ENCODE results near the gene PSME3.
A peak's percentile ranks its signal among the peaks of the same experiment; 100 is the strongest.

PSME3 gene, protein sequence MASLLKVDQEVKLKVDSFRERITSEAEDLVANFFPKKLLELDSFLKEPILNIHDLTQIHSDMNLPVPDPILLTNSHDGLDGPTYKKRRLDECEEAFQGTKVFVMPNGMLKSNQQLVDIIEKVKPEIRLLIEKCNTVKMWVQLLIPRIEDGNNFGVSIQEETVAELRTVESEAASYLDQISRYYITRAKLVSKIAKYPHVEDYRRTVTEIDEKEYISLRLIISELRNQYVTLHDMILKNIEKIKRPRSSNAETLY

DNA sequence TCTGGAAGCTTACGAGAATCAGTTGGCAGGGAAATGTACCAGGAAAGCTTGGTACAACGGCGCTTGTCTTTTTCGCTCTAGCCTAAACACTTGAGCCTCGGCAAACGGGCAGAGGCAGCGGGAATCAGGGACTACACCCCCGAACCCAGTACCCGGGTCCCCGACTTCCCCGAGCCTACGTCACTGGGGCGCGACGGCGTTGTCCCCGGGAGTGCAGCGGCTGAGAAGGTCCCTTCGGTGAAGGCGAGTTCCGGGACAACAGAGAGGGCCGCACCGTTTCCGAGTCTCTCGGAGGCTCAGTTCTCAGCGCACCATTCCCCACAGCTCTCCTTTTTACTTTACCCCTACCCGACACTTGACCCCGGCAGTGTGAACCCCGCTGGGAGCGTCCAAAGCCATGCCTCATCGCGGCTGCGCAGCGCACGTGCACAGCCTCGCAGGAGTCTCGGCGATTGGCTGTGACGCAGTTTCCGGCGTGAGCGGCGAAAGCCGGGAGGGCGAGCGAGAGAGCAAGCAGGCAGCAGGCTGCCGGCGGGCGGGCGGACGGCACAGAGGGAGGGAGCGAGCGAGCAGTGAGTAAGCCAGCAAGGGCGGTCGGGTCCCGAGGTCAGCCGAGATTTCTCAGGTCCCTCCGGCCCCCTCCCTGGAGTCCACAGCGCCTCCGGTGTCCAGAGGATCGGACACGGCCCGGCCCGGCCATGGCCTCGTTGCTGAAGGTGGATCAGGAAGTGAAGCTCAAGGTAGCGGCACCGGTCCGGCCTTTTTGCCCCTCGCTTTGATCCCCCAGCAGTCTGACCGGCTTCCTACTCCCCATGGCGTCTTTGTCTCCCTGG is at the start of gene PSME3:
PSME3 (plus strand) TSS at position 464 of the 833 bp plus-strand sequence; CDS start at position 699, 235 bp downstream.
- DNase-seq, result peak; percentile 94

DNA sequence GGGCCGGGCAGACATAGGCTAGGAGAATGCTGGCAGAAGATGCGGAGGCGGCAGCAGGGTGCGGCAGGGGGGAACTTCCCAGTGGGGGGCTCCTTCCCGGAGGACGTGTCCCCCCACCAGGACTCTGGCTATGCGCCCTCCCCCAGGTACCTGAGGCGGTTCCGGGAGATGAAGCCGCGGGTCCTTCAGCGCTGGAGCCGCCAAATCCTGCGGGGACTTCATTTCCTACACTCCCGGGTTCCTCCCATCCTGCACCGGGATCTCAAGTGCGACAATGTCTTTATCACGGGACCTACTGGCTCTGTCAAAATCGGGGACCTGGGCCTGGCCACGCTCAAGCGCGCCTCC is 49.4 kb upstream of the PSME3 start:
- no peak for DNase-seq

DNA sequence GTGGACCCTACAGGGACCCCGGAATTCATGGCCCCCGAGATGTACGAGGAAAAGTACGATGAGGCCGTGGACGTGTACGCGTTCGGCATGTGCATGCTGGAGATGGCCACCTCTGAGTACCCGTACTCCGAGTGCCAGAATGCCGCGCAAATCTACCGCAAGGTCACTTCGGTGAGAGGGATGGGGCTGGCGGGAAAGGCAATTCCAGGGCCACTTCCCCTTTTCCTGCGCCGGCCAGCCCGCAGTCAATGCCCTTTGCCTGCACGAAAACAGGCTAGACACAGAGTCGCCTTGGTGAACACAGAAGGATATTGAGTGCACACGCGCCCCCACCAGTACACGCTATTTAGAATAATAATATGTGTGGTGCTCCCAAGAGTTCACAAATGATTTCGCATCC is 48.8 kb upstream of the PSME3 start:
- DNase-seq, result no peak

DNA sequence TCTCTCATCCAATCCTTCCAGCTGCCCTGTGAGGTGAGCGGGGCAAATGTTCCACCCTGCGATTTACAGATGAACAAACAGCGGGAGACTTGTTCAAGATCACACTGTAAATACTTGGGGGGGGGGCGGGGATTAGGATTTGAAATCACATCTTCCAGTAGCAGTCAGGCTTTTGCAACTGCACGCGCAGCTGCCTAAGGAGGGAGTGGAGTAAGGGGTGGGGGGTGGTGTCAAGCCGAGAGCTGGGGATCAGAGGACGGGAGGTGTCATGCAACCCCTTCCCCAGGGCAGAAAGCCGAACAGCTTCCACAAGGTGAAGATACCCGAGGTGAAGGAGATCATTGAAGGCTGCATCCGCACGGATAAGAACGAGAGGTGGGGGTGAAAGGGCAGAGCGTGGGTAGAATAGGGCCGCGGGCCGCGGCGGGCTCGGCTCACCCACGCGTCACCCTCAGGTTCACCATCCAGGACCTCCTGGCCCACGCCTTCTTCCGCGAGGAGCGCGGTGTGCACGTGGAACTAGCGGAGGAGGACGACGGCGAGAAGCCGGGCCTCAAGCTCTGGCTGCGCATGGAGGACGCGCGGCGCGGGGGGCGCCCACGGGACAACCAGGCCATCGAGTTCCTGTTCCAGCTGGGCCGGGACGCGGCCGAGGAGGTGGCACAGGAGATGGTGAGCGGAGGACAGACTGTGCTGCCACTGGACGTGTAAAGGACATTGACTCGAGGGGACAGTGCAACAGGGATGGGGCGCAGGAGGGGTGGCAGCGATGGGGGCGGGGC is 48.2 kb upstream of the PSME3 start:
- no peak for DNase-seq

DNA sequence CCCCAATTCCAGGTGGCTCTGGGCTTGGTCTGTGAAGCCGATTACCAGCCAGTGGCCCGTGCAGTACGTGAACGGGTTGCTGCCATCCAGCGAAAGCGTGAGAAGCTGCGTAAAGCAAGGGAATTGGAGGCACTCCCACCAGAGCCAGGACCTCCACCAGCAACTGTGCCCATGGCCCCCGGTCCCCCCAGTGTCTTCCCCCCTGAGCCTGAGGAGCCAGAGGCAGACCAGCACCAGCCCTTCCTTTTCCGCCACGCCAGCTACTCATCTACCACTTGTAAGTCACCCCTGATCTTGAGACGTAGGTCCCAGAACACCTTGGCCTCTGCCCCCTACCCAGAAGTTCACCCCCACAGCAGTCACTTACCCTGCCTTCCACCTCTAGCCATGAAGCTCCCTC is 45.9 kb upstream of the PSME3 start:
- DNase-seq, result no peak

DNA sequence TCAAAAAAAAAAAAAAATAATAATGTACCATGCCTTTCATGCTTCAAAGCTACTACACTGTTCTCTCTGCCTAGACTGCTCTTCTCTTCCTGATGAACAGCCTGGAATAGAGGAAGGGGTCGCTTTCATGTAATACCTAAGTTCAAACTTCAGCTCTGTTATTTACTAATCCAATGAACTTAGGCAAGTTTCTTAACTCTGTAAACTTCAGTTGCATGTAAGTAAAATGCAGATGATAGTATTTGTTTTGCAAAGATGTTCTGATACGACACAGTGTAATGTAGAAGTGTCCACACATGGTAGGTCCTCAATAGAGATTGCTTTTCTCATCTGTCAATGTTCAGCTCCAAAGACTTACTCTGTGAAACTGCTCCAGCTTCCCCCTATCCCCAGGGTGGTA is 41.2 kb upstream of the PSME3 start:
- no peak for DNase-seq

DNA sequence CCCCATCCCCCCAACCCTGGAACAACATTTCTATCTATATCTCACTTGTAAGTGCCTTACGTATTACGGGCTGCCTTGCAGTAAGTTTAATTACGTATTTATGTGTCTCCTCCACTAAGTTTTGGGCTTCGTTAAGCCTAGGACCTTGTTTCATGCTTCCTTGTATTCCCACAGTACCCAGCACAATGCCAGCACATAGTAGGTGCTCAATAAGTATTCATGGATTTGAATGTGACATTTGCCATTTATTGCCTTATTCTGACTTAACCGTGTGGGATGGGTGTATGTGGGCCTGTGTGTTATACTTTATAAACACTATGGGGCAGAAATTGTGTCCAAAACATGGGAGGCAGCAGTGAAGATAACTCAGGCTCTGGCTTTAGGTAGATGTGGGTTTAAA is 40.7 kb upstream of the PSME3 start:
- DNase-seq, result no peak

DNA sequence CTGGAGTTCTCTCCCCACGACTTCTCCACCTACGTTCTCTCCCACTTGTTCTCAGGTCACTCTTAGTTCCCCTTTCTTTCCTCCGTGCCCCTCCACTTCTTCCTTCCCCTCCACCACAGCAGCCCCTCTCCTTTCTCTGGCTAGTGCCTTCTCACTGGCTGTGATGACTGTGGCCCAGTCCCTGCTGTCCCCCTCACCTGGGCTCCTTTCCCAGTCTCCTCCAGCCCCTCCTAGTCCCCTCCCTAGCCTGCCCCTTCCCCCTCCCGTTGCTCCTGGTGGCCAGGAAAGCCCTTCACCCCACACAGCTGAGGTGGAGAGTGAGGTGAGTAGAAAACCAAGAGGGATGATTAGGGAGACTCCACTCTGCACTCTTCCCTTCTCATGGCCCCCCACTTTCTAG is 38.1 kb upstream of the PSME3 start:
- no peak for DNase-seq

DNA sequence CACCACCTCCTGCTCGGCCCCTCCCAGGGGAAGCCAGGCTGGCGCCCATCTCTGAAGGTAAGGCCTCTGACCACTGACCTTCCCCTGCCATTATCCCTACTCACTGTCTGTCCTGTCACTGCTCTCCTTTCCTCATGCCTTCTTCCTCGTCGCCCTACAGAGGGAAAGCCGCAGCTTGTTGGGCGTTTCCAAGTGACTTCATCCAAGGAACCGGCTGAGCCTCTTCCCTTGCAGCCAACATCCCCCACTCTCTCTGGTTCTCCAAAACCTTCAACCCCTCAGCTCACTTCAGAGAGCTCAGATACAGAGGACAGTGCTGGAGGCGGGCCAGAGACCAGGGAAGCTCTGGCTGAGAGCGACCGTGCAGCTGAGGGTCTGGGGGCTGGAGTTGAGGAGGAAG is 37.7 kb upstream of the PSME3 start:
- no peak for DNase-seq

DNA sequence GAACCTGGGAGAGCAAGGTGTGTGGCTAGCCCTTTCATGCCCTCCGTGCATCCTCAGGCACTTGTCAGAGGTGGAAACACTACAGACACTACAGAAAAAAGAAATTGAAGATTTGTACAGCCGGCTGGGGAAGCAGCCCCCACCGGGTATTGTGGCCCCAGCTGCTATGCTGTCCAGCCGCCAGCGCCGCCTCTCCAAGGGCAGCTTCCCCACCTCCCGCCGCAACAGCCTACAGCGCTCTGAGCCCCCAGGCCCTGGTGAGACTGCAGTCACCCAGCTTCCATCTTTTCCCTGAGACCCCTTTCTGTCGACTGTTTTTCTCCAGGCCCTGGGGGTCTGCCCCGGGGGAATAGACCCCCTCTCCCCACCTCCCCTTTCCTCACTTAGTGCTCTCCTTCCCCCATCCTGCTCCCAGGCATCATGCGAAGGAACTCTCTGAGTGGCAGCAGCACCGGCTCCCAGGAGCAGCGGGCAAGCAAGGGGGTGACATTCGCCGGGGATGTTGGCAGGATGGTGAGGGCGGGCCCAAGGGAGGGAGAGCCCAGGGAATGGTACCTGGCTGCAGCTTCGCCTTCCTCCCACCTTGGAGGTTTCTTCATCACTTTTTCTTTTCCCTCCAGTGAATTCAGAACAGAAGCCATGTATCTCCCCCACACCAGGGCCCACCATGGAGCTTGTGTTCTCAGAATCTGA is 37.0 kb upstream of the PSME3 start:
- DNase-seq, result no peak

DNA sequence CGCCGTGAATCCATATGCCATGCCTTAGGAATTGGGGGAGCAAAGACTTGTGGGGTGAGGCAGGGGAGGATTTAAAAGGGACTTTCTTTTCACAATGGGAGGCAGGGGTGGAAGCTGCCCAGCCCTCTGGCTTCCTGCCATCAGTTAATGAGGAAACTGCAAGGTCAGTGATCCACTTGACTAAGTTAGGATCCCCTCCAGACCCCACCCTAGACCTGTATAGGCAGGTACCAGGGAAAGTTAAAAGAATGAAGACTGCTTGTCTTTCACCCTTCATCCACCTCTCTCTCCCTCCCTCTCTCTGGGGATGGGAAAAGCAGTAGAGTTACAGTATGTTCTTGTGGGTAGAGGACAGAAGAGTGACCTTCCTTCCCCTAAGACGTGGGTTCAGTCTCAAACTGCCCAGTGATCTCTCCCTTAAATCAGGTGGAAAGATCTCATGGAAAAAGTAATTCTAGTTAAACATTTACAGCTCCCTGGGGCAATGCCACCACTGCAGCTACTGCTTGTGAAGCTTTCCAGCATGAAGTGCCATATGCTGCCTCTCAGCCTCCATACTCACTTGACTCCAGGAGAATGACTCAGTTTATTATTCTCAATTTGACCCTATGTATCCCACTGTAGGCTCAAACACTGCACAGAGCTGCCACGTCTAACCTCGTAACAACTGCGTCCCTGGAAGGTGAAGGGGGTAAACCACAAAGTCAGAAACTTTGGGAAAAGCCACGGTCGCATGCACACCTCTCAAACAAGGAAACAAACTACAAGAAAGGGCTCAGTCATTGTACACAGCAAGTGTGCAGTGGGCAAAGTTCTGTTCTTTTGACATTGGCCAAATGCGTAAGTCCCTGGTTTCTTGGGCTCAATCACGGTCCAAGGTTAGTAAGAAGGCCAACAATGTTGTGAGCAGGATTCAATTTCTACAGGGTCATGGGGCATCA is 35.9 kb upstream of the PSME3 start:
- DNase-seq, result no peak

DNA sequence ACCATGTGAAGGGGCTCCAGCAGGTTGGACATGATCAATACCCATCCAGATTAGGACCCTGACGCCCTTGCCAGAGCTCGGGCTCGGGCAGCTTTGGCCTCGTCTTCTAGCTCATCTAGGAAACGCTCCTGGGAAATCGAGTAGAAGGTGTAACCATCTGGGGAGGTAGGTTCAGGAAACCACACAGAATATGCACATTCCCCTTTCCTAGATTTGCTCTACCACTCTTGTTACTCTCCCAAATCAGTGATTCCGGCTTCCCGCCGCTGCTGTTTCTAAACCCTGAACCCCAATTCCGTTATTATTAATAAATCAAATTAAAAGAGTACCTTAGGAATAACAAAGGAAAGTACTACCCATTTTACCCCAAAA is 35.2 kb upstream of the PSME3 start:
- DNase-seq, result no peak

DNA sequence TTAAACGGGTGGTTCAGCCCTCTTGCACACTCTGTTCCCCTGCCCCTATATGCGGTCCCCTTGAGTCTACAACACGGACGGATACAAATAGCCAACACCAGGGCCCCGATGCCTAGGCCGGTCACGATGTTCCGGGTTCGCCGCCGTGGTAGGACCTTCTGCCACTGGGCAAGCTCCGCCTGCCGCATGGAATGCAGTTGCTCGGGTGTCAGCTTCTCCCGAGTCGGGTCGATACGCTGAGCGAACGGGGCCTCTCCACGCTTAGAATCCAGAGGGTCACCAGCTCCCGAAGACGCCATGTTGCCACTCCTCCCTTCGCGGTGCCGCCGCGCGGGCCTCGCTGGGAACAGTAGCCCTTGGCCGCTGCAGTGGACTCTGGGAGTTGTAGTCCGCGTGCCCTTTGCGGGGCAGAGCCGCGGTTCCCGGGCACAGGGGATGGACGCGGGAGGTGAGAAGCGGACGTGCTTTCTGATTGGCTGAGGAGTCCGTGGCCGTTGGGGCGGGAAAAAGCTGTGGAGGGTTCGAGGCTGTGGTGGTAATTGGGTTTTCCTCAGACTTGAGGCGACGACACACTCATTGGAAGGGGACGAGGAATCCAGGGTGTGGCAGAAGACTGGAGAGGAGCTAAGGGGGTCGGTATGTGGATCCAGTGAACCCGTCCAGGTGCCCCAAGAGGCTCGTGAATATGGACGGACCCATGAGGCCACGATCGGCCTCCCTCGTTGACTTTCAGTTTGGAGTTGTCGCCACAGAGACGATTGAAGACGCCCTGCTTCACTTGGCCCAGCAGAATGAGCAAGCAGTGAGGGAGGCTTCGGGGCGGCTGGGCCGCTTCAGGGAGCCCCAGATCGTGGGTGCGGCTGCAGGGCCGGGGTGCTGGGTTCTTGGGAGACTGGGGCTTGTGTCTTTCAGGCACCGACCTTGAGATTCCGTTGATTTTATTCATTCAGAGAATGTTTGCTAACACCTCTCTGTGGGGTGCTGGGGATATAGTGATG is 34.5 kb upstream of the PSME3 start, which contains the start of the genes CNTD1 and COA3:
CNTD1 (plus strand) TSS at position 479 of the 998 bp plus-strand sequence; CDS start at position 686, 207 bp downstream.
COA3 (minus strand) TSS at position 322 of the 998 bp plus-strand sequence; CDS start at position 299, 23 bp downstream.
- peak; percentile 69 for DNase-seq

DNA sequence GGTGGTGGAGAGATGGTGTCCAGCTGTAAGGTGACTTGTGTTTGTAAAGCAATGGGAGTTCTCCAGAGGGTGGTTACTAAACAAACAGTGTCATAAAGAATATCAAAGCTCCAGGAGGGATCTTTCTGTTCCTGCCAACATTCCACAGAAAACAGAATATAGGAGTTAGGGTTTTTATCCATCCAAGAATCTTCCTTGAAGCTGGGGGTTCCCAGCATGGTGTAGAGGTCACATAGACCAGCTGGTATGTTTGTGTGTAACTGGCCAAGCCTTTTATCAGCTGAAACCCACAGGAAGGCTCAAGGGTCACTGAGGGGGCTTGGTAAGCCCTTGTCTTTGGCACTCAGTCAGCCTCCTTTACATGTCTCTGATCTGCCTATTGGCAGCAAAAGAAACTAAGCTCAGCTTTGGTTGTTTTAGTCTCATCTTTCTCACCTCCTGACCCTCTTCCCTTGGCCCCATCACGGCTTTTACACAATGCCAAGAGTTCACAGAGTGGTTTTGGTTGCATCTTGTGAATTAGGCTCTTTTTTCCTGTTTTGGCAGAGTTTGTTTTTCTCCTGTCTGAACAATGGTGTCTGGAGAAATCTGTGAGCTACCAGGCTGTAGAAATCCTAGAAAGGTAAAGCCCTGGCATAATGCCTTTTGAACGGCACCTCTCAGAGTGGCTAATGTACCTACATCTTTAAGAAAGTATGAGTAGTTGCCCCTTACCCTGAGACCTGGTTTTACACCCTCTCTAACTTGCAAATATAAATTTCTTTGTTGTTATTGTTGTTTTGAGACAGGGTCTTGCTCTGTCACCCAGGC is 29.9 kb upstream of the PSME3 start:
- DNase-seq, result no peak

DNA sequence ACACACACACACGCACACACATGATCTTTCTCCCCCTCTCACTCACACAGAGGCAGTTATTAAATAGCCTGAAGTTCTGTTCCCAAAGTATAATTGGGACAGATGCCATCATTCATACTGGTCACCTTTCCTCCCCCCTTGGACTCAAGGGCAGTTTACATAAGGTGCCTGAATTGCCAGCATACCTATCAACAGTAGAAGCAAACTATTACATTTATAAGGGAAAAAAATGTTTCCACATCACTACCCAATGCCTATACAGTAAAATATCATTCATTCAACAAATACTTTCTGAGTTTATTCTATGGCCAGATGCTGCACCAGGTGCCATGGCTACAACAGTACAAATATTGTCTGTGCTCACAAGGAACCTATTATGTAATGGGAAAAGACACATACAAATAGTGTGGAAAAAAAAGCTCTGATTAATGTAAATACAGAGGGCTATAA is 28.3 kb upstream of the PSME3 start:
- no peak for DNase-seq

DNA sequence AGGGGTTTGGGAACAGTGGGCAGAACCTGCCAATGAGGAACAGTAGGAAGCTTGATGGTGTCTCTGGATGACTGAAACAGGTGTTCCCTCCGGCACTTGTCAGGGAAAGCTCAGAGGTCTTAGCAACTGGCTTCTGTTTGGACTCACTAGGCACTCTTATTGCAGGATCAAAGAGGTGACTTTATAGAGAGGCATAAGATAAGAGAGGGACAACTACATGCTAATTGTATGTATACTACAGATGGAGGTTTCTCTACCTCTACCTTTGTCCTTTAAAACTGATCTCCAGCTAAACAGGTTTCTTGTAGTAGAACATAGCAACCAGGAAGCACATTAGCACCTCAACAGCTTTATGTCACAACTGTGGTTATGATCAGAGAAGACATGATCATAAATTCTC is 26.9 kb upstream of the PSME3 start:
- no peak for DNase-seq

DNA sequence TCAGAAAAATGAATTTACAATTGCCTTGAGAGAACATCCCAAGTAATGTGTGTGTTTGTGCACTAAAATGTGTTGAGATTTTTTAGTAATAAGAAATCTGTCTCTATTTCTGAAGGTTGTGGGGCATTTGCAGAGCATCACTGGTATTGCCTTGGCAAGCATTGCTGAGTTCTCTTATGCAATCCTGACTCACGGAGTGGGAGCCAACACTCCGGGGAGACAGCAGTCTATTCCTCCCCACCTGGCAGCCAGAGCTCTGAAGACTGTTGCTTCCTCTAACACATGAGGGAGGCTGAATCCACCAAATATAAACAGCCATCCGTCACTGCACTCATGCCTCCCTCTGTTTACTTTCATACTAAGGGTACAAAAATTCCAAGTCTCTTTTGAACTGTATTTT is 23.9 kb upstream of the PSME3 start:
- no peak for DNase-seq

DNA sequence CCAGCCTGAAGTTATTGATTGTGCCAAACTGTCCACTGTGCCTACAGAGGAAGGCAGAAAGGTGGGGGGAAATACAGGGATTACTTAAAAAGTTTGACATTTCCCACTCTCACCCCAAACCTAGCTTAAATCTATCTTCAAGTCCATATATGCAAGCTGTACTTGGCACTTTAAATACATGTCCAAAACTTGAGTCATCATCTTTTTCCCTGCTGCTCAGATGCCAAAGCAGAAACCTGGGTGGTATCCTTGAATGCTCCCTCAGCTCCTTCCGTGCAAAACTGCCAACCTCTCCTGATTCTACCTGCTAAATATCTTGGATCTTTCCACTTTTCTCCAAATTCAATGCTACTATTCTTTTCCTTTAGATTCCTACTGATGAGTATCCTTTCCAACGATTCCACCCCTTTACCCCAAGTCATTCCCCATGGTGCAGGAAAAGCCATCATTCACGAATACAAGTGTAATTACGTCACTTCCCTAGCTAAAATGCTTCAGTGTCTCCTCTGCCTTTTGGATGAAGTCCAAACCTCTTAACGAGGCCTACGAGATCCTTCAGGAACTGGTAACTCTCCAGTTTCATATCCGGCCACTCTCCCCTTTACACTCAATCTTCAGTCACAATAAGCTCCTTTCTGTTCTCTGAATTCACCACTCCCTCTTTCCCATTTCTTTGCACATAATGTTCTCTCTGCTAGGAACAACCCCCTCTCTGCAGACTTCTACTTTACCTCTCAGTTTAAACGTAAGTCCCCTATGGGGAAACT is 18.4 kb upstream of the PSME3 start:
- no peak for DNase-seq

DNA sequence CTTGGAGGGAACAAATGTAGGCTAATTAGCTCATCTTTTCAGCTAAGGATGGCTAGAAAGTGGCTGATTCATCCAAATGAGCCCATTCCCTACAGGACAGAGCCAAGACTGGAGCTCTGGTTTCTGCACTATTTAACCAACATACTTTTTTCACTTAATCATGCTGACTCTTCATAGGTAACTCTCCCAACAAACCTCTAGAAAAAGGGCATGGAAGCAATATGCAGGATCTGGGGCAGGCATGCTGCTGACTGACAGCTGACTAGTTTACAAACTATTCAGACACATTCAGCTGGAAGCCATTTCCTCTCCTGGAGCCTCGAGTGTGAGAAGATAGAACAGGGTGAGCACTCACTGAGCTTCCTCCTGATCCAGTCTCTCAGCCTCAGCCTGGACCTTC is 15.3 kb upstream of the PSME3 start:
- no peak for DNase-seq
